ENCODE data around the gene CNNM2.
"Not testable (repeated sequence)": the region's sequence is repeated elsewhere in the genome, so short reads cannot be mapped to it uniquely, and the experiment has no call there.

Gene CNNM2

GRCh38 chr10:102928442-102928841 lies 10.3 kb downstream of the CNNM2 start:
- not testable (repeated sequence) for H3K27me3 ChIP-seq (ENCODE audit: control insufficient read depth, insufficient read depth, low read length); H3K27ac ChIP-seq (ENCODE audit: low read length); H3K36me3 ChIP-seq (ENCODE audit: control insufficient read depth, low read depth, low read length); H3K9ac ChIP-seq (ENCODE audit: low read length); H3K4me1 ChIP-seq (ENCODE audit: control insufficient read depth, low read depth, low read length); H3K4me3 ChIP-seq (ENCODE audit: low read length); H3K9me3 ChIP-seq (ENCODE audit: control insufficient read depth, low read depth, low read length)

DNA sequence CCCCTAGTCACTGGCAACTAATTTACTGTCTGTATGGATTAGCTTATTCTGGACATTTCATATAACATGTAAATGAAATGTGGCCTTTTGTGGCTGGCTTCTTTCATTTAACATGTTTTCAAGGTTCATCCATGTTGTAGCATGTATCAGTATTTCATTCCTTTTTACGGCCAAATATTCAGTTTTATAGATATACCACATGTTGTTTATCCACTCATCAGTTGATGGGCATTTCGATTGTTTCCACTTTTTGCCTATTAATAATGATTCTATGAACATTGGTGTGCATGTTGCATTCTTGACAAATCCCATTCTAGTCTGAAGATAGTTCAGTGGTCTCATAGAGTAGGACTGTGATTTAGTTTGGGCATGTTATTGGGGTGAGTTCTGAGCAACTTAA lies 12.6 kb downstream of the CNNM2 start:
- H3K9me3 ChIP-seq (ENCODE audit: control insufficient read depth, low read depth, low read length) = no peaks in the 10 kb centered on the region
- no peaks in the 10 kb centered on the region for H3K36me3 ChIP-seq (ENCODE audit: control insufficient read depth, low read depth, low read length)
- H3K27me3 ChIP-seq (ENCODE audit: control insufficient read depth, insufficient read depth, low read length) = no peaks in the 10 kb centered on the region
- no peaks in the 10 kb centered on the region for H3K4me1 ChIP-seq (ENCODE audit: control insufficient read depth, low read depth, low read length)
- H3K9ac ChIP-seq (ENCODE audit: low read length) = no peak overlapping the region
- H3K4me3 ChIP-seq (ENCODE audit: low read length) = no peak overlapping the region
- H3K27ac ChIP-seq (ENCODE audit: low read length) = no peak overlapping the region

GRCh38 chr10:102931643-102932042 lies 13.5 kb downstream of the CNNM2 start:
- no peaks in the 10 kb centered on the region for H3K27me3 ChIP-seq (ENCODE audit: control insufficient read depth, insufficient read depth, low read length)
- H3K9me3 ChIP-seq (ENCODE audit: control insufficient read depth, low read depth, low read length) = no peaks in the 10 kb centered on the region
- H3K4me3 ChIP-seq (ENCODE audit: low read length) = no peak overlapping the region
- H3K9ac ChIP-seq (ENCODE audit: low read length) = no peak overlapping the region
- no peaks in the 10 kb centered on the region for H3K4me1 ChIP-seq (ENCODE audit: control insufficient read depth, low read depth, low read length)
- H3K27ac ChIP-seq (ENCODE audit: low read length) = no peak overlapping the region
- H3K36me3 ChIP-seq (ENCODE audit: control insufficient read depth, low read depth, low read length) = no peaks in the 10 kb centered on the region

- Histone ChIP-seq H3K9ac (ENCODE audit: low read length) (no peak overlapping the region), H3K27ac (ENCODE audit: low read length) (no peak overlapping the region), H3K36me3 (ENCODE audit: control insufficient read depth, low read depth, low read length) (no peaks in the 10 kb centered on the region), H3K4me3 (ENCODE audit: low read length) (no peak overlapping the region), H3K27me3 (ENCODE audit: control insufficient read depth, insufficient read depth, low read length) (no peaks in the 10 kb centered on the region), H3K4me1 (ENCODE audit: control insufficient read depth, low read depth, low read length) (no peaks in the 10 kb centered on the region), H3K9me3 (ENCODE audit: control insufficient read depth, low read depth, low read length) (no peaks in the 10 kb centered on the region)
Measured at GRCh38 chr10:102935505-102935904, 17.4 kb downstream of the CNNM2 start.

- no peaks in the 10 kb centered on the region for H3K4me1 ChIP-seq (ENCODE audit: control insufficient read depth, low read depth, low read length)
- no peaks in the 10 kb centered on the region for H3K27me3 ChIP-seq (ENCODE audit: control insufficient read depth, insufficient read depth, low read length)
- no peaks in the 10 kb centered on the region for H3K9me3 ChIP-seq (ENCODE audit: control insufficient read depth, low read depth, low read length)
- H3K9ac ChIP-seq (ENCODE audit: low read length) = no peak overlapping the region
- H3K36me3 ChIP-seq (ENCODE audit: control insufficient read depth, low read depth, low read length) = no peaks in the 10 kb centered on the region
- H3K4me3 ChIP-seq (ENCODE audit: low read length) = no peak overlapping the region
- H3K27ac ChIP-seq (ENCODE audit: low read length) = no peak overlapping the region
Measured at GRCh38 chr10:102935939-102936605, 18.0 kb downstream of the CNNM2 start.

DNA sequence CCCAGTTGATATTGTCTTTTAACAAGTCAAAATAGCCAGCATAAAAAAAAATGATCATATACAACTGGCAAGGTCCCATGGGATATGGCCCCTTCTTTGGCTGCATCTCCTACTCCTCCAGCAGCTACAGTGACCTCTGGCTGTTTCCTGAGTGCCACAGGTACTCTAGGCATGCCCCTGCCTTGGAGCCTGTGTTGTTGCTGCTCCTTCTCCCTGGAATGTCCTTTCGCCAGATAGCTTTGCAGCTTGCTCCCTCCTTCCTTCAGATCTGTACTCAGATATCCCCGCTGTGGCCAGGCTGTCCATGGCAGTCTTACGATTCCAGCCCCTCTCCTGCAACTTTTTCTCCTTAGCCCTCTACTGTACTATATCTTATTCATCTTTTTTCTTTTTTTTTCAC lies 23.3 kb downstream of the CNNM2 start:
- Histone ChIP-seq H3K9me3 (ENCODE audit: control insufficient read depth, low read depth, low read length) (no peaks in the 10 kb centered on the region), H3K4me1 (ENCODE audit: control insufficient read depth, low read depth, low read length) (no peaks in the 10 kb centered on the region), H3K27me3 (ENCODE audit: control insufficient read depth, insufficient read depth, low read length) (no peaks in the 10 kb centered on the region), H3K9ac (ENCODE audit: low read length) (no peak overlapping the region), H3K4me3 (ENCODE audit: low read length) (no peak overlapping the region), H3K27ac (ENCODE audit: low read length) (no peak overlapping the region), H3K36me3 (ENCODE audit: control insufficient read depth, low read depth, low read length) (no peaks in the 10 kb centered on the region)

GRCh38 chr10:102945449-102945848 lies 27.4 kb downstream of the CNNM2 start:
- H3K27me3 ChIP-seq (ENCODE audit: control insufficient read depth, insufficient read depth, low read length) = no peaks in the 10 kb centered on the region
- no peaks in the 10 kb centered on the region for H3K4me1 ChIP-seq (ENCODE audit: control insufficient read depth, low read depth, low read length)
- no peak overlapping the region for H3K9ac ChIP-seq (ENCODE audit: low read length)
- H3K27ac ChIP-seq (ENCODE audit: low read length) = no peak overlapping the region
- H3K36me3 ChIP-seq (ENCODE audit: control insufficient read depth, low read depth, low read length) = no peaks in the 10 kb centered on the region
- no peak overlapping the region for H3K4me3 ChIP-seq (ENCODE audit: low read length)
- H3K9me3 ChIP-seq (ENCODE audit: control insufficient read depth, low read depth, low read length) = no peaks in the 10 kb centered on the region

- H3K9ac ChIP-seq (ENCODE audit: low read length) = no peak overlapping the region
- no peak overlapping the region for H3K4me3 ChIP-seq (ENCODE audit: low read length)
- H3K36me3 ChIP-seq (ENCODE audit: control insufficient read depth, low read depth, low read length) = no peaks in the 10 kb centered on the region
- no peaks in the 10 kb centered on the region for H3K4me1 ChIP-seq (ENCODE audit: control insufficient read depth, low read depth, low read length)
- no peak overlapping the region for H3K27ac ChIP-seq (ENCODE audit: low read length)
- H3K27me3 ChIP-seq (ENCODE audit: control insufficient read depth, insufficient read depth, low read length) = no peaks in the 10 kb centered on the region
- no peaks in the 10 kb centered on the region for H3K9me3 ChIP-seq (ENCODE audit: control insufficient read depth, low read depth, low read length)
Measured at GRCh38 chr10:102945962-102946361, 27.9 kb downstream of the CNNM2 start.

DNA sequence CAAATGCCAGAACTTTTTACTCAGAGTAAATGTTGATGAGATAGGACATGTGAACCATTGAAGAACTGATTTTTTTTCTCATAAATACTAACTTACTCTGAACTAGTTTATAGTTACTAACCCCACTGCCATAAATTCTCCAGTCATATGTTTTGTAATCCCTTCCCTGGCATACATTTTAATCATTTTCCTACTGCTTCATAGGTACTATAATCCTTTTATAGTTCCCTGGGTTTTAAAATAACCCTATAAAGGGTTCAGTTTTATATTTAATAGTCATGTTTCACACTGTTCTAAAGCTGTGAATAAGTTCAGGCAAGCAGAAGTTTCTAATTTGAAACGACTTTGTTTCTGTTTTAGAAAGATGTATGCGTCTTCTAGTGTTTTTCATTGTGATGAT lies 28.9 kb downstream of the CNNM2 start:
- Histone ChIP-seq H3K9me3 (ENCODE audit: control insufficient read depth, low read depth, low read length) (no peaks in the 10 kb centered on the region), H3K36me3 (ENCODE audit: control insufficient read depth, low read depth, low read length) (no peaks in the 10 kb centered on the region), H3K4me3 (ENCODE audit: low read length) (no peak overlapping the region), H3K27me3 (ENCODE audit: control insufficient read depth, insufficient read depth, low read length) (no peaks in the 10 kb centered on the region), H3K9ac (ENCODE audit: low read length) (no peak overlapping the region), H3K27ac (ENCODE audit: low read length) (no peak overlapping the region), H3K4me1 (ENCODE audit: control insufficient read depth, low read depth, low read length) (no peaks in the 10 kb centered on the region)

DNA sequence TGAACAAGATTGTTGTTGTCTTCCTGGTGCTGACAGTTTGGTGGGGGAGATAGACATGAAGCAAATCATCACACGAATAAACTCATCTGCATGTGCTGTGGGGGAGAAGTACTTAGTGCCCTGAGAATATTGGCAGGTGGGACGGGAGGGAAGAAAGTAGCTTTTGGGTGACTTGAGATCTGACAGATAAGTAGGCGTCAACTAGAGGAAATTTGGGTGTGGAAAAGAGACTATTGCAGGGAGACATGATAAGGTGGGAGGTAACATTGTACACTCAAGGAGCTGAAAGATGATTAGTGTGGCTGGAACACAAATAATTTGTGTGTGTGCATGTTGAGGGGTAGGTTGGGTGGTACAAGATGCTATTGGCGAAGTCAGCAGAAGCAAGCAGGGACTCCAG lies 30.1 kb downstream of the CNNM2 start:
- H3K4me1 ChIP-seq (ENCODE audit: control insufficient read depth, low read depth, low read length) = no peaks in the 10 kb centered on the region
- H3K9ac ChIP-seq (ENCODE audit: low read length) = no peak overlapping the region
- H3K27me3 ChIP-seq (ENCODE audit: control insufficient read depth, insufficient read depth, low read length) = no peaks in the 10 kb centered on the region
- no peak overlapping the region for H3K4me3 ChIP-seq (ENCODE audit: low read length)
- no peaks in the 10 kb centered on the region for H3K9me3 ChIP-seq (ENCODE audit: control insufficient read depth, low read depth, low read length)
- H3K27ac ChIP-seq (ENCODE audit: low read length) = no peak overlapping the region
- no peaks in the 10 kb centered on the region for H3K36me3 ChIP-seq (ENCODE audit: control insufficient read depth, low read depth, low read length)

GRCh38 chr10:102948786-102949185 lies 30.7 kb downstream of the CNNM2 start:
- H3K36me3 ChIP-seq (ENCODE audit: control insufficient read depth, low read depth, low read length) = no peaks in the 10 kb centered on the region
- H3K9me3 ChIP-seq (ENCODE audit: control insufficient read depth, low read depth, low read length) = no peaks in the 10 kb centered on the region
- H3K27me3 ChIP-seq (ENCODE audit: control insufficient read depth, insufficient read depth, low read length) = no peaks in the 10 kb centered on the region
- H3K4me3 ChIP-seq (ENCODE audit: low read length) = no peak overlapping the region
- no peak overlapping the region for H3K9ac ChIP-seq (ENCODE audit: low read length)
- no peak overlapping the region for H3K27ac ChIP-seq (ENCODE audit: low read length)
- H3K4me1 ChIP-seq (ENCODE audit: control insufficient read depth, low read depth, low read length) = no peaks in the 10 kb centered on the region

- Histone ChIP-seq H3K27ac (ENCODE audit: low read length) (no peak overlapping the region), H3K9ac (ENCODE audit: low read length) (no peak overlapping the region), H3K4me3 (ENCODE audit: low read length) (no peak overlapping the region), H3K27me3 (ENCODE audit: control insufficient read depth, insufficient read depth, low read length) (no peaks in the 10 kb centered on the region), H3K36me3 (ENCODE audit: control insufficient read depth, low read depth, low read length) (no peaks in the 10 kb centered on the region), H3K4me1 (ENCODE audit: control insufficient read depth, low read depth, low read length) (no peaks in the 10 kb centered on the region), H3K9me3 (ENCODE audit: control insufficient read depth, low read depth, low read length) (no peaks in the 10 kb centered on the region)
Measured at GRCh38 chr10:102949916-102950315, 31.8 kb downstream of the CNNM2 start.
